Measurements from ENCODE around the gene IGLON5.

The IGLON5 gene

DNA sequence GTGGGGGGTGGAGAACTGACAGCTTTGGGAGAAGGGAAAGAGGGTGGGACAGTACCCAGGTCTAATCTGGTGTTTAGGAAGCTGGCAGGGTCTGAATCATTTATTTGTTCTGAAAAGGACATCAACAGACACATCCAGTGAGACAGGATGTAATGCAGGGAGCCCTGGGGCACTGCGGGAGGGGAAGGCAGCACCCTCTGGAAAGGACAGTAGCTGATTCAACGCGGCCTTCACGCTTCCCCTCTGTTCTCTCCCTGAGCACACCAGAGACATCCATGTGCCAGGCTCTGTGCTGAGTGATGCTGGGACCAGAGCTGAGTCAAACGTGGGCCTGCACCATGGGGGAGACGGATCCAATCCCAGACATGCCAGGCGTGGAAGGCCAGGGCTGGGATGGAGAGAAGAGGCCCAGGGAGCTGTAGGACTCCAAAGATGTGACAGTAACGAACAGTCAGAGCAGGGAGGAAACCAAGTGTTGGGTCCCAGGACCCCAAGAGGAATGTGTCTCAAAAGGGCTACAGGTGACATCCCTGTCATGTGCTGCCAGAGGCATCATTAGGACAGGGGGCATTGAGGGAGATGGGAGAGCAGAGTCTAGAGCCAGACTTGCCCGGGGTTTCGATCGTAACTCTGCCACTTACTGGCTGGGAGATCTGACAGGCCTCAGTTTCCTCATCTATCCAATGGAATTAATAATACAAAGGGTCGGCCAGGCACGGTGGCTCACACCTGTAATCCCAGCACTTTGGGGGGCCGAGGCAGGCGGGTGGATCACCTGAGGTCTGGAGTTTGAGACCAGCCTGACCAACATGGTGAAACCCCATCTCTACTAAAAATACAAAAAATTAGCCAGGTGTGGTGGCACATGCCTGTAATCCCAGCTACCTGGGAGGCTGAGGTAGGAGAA is 53.0 kb downstream of the IGLON5 start:
- peak overlapping the region; percentile 3; the same call in 1 of the 2 replicates for H3K4me3 ChIP-seq (ENCODE audit: low read depth, low read length)
- DNase-seq (ENCODE audit: low read depth): no peak
- TF ChIP-seq, protein P1, sequence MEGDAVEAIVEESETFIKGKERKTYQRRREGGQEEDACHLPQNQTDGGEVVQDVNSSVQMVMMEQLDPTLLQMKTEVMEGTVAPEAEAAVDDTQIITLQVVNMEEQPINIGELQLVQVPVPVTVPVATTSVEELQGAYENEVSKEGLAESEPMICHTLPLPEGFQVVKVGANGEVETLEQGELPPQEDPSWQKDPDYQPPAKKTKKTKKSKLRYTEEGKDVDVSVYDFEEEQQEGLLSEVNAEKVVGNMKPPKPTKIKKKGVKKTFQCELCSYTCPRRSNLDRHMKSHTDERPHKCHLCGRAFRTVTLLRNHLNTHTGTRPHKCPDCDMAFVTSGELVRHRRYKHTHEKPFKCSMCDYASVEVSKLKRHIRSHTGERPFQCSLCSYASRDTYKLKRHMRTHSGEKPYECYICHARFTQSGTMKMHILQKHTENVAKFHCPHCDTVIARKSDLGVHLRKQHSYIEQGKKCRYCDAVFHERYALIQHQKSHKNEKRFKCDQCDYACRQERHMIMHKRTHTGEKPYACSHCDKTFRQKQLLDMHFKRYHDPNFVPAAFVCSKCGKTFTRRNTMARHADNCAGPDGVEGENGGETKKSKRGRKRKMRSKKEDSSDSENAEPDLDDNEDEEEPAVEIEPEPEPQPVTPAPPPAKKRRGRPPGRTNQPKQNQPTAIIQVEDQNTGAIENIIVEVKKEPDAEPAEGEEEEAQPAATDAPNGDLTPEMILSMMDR (IDR thresholded peaks at IDR 0.05; ENCODE audit: control insufficient read depth, extremely low read depth, insufficient read depth): no peak

GRCh38 chr19:51365211-51365964 is 53.9 kb downstream of the IGLON5 start:
- DNase-seq (ENCODE audit: low read depth): no peak
- TF ChIP-seq, protein P1 (IDR thresholded peaks at IDR 0.05; ENCODE audit: control insufficient read depth, extremely low read depth, insufficient read depth): 0 out of 2 replicates have a peak, but pooled peaks have one; percentile 19
- peak overlapping the region; percentile 93 for H3K4me3 ChIP-seq (ENCODE audit: low read depth, low read length)

DNA sequence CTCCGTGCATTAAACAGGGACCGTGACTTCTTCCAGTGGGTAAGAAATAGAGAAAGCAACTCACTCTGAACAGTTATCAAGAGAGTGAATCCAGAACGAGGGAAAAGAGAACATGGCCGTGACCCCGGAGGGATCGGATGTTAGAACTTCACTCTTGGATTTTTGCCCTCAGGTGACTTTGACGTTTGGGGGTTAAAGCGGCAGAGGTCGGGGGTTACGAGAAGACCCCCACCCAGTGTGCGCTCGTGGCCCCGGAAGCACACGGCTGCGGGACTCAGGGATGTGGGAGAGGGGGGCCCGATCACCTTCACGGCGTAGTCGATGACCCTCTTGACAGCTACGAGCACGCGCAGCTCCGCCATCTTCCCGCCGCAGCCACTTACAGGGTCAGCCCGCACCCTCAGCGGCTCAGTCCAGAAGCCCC is 54.5 kb downstream of the IGLON5 start, which contains the start of gene ETFB:
TSS of gene ETFB (minus strand) at position 424 of the 424 bp plus-strand sequence. CDS start at position 362, 62 bp downstream.
- no peak for DNase-seq (ENCODE audit: low read depth)
- H3K4me3 ChIP-seq (ENCODE audit: low read depth, low read length): peak within 1 kb of the TSS; percentile 93
- TF ChIP-seq, protein P1 (IDR thresholded peaks at IDR 0.05; ENCODE audit: control insufficient read depth, extremely low read depth, insufficient read depth): no peak

DNA sequence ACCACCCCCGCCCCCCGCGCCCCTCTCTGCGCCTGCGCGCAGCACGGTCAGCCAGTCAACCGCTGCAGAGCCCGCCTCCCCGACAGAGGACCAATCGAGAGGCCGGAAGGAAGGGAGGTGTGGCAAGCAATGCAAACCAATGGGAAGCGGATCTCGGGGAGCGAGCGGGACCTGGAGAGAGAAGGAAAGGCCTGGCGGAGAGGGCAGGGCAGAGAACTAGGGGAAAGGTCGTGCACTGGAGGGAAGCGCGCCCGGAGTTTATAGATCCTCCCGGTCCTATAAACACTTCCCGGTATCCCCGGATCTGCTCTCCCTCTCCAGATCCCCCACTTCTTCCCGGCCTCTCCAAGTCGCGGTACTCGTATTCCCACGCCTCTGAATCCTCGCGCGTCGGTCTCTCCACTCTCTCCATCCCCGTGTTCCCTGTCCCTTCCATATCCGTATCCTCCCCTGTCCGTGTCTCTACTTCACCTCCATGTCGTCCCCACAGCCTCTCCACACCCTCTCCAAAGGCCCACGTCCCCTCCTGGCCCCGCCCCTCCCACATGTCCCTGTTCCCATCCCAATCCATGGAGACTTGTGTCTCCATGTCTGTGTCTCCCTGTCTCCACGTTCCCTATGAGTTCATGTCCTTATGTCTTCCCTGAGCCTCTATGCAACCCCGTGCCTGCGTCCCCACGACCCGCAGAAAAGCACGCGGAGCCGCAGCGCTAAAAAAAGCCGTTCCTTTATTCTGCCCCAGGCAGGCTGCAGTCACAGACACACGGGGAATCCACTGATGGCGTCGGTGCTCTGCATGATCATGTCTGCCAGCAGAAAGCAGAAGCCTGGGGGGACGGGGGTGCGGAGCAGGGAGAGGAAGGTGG is 55.2 kb downstream of the IGLON5 start:
- peak overlapping the region; percentile 93 for H3K4me3 ChIP-seq (ENCODE audit: low read depth, low read length)
- DNase-seq (ENCODE audit: low read depth): peak; percentile 93
- TF ChIP-seq, protein P1 (IDR thresholded peaks at IDR 0.05; ENCODE audit: control insufficient read depth, extremely low read depth, insufficient read depth): no peak

GRCh38 chr19:51367255-51367564 is 55.8 kb downstream of the IGLON5 start:
- H3K4me3 ChIP-seq (ENCODE audit: low read depth, low read length): peak overlapping the region; percentile 93
- TF ChIP-seq, protein P1 (IDR thresholded peaks at IDR 0.05; ENCODE audit: control insufficient read depth, extremely low read depth, insufficient read depth): no peak
- no peak for DNase-seq (ENCODE audit: low read depth)
